Urothelium cell line (cell line): ENCODE data around the gene TCF3.

Experiments
- DNase-seq: peaks from one replicate; pipeline ENCODE4 v3.0.0; 2011; ENCODE audit warnings: low spot score, mixed read lengths
- FAIRE-seq: peaks from 2 replicates; lab custom pipeline; 2011; peaks lifted over from hg19 to GRCh38; lab: Jason Lieb, UNC

Gene TCF3

GRCh38 chr19:1591421-1592023 is 60.9 kb downstream of the TCF3 start:
- FAIRE-seq = no peak
- no peak for DNase-seq

- DNase-seq = no peak
- no peak for FAIRE-seq
Observed at GRCh38 chr19:1590641-1591397, 61.6 kb downstream of the TCF3 start.

- DNase-seq (no peak), FAIRE-seq (no peak)
Observed at GRCh38 chr19:1587872-1588271, 64.5 kb downstream of the TCF3 start.

- DNase-seq (no peak), FAIRE-seq (no peak)
Observed at GRCh38 chr19:1585243-1585580, 67.2 kb downstream of the TCF3 start.

GRCh38 chr19:1584500-1585242 is 67.7 kb downstream of the TCF3 start:
- DNase-seq (no peak), FAIRE-seq (no peak)

GRCh38 chr19:1582201-1582600 is 70.2 kb downstream of the TCF3 start:
- FAIRE-seq (no peak), DNase-seq (no peak)

GRCh38 chr19:1580957-1581356 is 71.5 kb downstream of the TCF3 start:
- FAIRE-seq (no peak), DNase-seq (no peak)

GRCh38 chr19:1580382-1580781 is 72.0 kb downstream of the TCF3 start:
- DNase-seq (no peak), FAIRE-seq (no peak)

GRCh38 chr19:1579222-1579621 is 73.2 kb downstream of the TCF3 start:
- DNase-seq (no peak), FAIRE-seq (no peak)

GRCh38 chr19:1577929-1578618 is 74.3 kb downstream of the TCF3 start:
- no peak for FAIRE-seq
- no peak for DNase-seq

GRCh38 chr19:1577090-1577928 is 75.1 kb downstream of the TCF3 start:
- FAIRE-seq (no peak), DNase-seq (no peak)

GRCh38 chr19:1576242-1577089 is 75.9 kb downstream of the TCF3 start:
- FAIRE-seq (no peak), DNase-seq (no peak)

GRCh38 chr19:1575323-1576241 is 76.8 kb downstream of the TCF3 start:
- FAIRE-seq (no peak), DNase-seq (no peak)

GRCh38 chr19:1574354-1575136 is 77.9 kb downstream of the TCF3 start:
- no peak for FAIRE-seq
- DNase-seq = no peak

GRCh38 chr19:1572795-1573194 is 79.6 kb downstream of the TCF3 start:
- no peak for DNase-seq
- FAIRE-seq = no peak

- FAIRE-seq (no peak), DNase-seq (no peak)
Observed at GRCh38 chr19:1571358-1571757, 81.1 kb downstream of the TCF3 start.

- no peak for DNase-seq
- FAIRE-seq = no peak
Observed at GRCh38 chr19:1570836-1571235, 81.6 kb downstream of the TCF3 start.

GRCh38 chr19:1569997-1570396 is 82.4 kb downstream of the TCF3 start:
- FAIRE-seq (no peak), DNase-seq (no peak)
